ENCODE data around the gene EPHA4.

The EPHA4 gene

DNA sequence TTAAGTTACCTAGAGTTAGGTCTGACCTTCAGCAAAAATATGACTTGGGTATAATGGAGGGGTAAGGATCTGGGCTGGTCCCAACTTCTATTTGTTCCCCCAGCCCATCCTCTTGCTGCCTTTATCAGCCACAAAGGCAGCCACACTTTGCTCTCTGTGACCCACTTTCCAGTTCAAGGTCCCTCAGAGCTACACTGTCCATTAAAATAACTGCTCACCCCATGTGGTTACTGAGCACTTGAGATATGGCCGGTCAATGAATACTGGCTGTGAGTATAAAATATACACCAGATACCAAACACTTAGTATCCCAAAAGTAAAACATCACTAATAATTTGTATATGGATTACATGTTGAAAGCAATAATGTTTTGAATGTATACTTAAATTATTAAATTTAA is 67.2 kb downstream of the EPHA4 start:
- no peak for TF ChIP-seq CTCF (IDR thresholded peaks at IDR 0.05; ENCODE audit: extremely low read depth, missing control alignments)
- DNase-seq (ENCODE audit: low spot score): no peak

DNA sequence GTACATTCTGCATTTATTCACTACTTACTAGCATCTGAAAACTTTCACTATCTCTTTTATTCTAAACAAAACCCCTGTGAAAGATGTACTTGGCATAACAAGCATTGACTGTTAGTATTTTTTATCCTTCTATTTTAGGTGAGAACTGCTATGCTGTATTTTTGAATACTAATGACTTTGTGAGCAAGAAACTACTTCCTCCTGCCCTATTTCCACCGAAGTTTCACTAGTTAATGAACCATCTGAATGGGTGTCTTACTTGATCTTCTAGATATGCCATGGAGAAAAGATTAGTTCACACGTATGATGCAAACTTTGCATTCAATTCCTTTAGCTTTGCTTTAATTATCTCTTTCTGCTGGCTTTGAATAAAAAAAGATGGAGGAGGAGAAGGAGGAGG is 68.1 kb downstream of the EPHA4 start:
- TF ChIP-seq CTCF (IDR thresholded peaks at IDR 0.05; ENCODE audit: extremely low read depth, missing control alignments): no peak
- no peak for DNase-seq (ENCODE audit: low spot score)

DNA sequence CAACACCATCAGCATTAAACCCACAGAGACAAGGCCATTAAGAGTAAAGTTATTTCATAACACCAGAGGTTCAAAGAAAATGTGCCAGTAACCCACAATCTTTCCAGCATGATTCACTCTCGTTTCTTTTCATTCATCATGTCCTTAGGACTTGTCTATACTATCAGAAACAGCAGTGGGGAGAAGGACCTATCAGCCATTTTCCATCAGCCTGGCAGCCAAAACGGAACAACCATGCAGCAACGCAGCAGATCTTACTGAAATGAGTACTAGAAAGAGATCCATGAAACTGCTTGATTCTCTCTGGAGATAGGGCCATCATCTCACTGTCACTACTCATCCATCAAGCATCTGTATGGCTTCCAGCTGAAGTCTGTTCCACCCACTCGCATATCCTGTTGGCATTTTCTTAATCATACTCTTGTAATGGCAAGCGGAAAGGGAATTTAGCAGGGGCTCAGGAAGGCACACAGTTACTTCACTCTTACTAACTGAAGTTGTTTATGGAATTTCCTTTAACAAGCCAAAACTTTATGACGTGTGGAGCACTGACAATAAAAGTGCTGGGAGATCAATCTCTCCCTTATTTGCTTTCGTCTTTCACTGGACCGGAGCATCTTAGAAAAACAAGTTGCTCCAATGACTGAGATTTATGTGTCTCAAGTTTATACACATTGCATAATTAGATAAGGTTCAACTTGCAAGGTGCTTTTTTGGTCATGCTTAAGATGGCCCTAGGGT is 69.7 kb downstream of the EPHA4 start:
- no peak for DNase-seq (ENCODE audit: low spot score)
- no peak for TF ChIP-seq CTCF (IDR thresholded peaks at IDR 0.05; ENCODE audit: extremely low read depth, missing control alignments)

DNA sequence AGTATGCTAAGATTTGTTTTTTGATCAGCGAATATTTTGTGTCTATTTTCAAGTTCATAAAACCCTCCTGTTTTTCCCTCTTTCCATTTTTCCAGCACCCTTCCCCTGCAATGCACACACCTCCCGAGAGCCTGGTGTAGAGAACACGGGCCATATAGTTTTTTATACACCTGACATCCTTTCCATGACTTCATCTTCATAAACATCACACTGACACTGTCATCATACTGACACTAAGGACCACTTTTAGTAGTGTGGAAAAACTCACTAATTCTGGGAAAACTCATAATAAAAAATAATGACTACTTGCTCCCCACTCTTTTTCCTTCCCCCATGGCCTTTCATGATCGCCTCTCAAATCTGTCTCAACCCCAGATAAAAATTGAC is 70.2 kb downstream of the EPHA4 start:
- no peak for DNase-seq (ENCODE audit: low spot score)
- no peak for TF ChIP-seq CTCF (IDR thresholded peaks at IDR 0.05; ENCODE audit: extremely low read depth, missing control alignments)

- DNase-seq (ENCODE audit: low spot score): no peak
Measured at GRCh38 chr2:221501210-221501882, 70.8 kb downstream of the EPHA4 start.

GRCh38 chr2:221500501-221501209 is 71.4 kb downstream of the EPHA4 start:
- no peak for TF ChIP-seq CTCF (IDR thresholded peaks at IDR 0.05; ENCODE audit: extremely low read depth, missing control alignments)
- no peak for DNase-seq (ENCODE audit: low spot score)

More at GRCh38 chr2:221501210-221501882, 70.8 kb downstream of the EPHA4 start:
- no peak for TF ChIP-seq CTCF (IDR thresholded peaks at IDR 0.05; ENCODE audit: extremely low read depth, missing control alignments)

GRCh38 chr2:221495731-221496130 is 76.4 kb downstream of the EPHA4 start:
- DNase-seq (ENCODE audit: low spot score): no peak
- no peak for TF ChIP-seq CTCF (IDR thresholded peaks at IDR 0.05; ENCODE audit: extremely low read depth, missing control alignments)
